ENCODE results near the gene SETBP1.

Gene SETBP1

GRCh38 chr18:45116116-45116515, 435.4 kb downstream of the SETBP1 start:
- H3K27ac ChIP-seq = no peak overlapping the region
- no peak for TF ChIP-seq CTCF (conservative IDR thresholded peaks at IDR 0.05)
